Stimulated activated naive CD8-positive, alpha-beta T cell treated with anti-CD3 and anti-CD28 coated beads, Interleukin-15, amount 100 ng/mL, for 72 hours (primary cell): ENCODE measurements around the gene UGT1A7.
"Not testable (repeated sequence)": the region's sequence is repeated elsewhere in the genome, so short reads cannot be mapped to it uniquely, and the experiment has no call there.

Experiments used
- ATAC-seq: fragments of 150-1000 bp; cut with Tn5 transposase; 2 replicates; pipeline ENCODE4 v1.10.0; 2021; ENCODE audit warnings: mild to moderate bottlenecking, moderate library complexity
- DNase-seq, 2 donors: peaks; one replicate each; pipeline ENCODE4 v3.0.0; 2021 to 2022
- H3K27ac Mint-ChIP-seq, 2 donors: one replicate each; pipeline ENCODE4 v1.8.0; 2022; ENCODE audit warnings: mild to moderate bottlenecking in 2 of 2, mixed read lengths in 2 of 2, moderate library complexity in 2 of 2
- H3K27me3 Mint-ChIP-seq: one replicate; pipeline ENCODE4 v1.8.0; 2022; ENCODE audit warnings: mixed read lengths
- H3K4me1 Mint-ChIP-seq: one replicate; pipeline ENCODE4 v1.8.0; 2022; ENCODE audit warnings: mild to moderate bottlenecking, mixed read lengths
- H3K4me3 Mint-ChIP-seq, 2 donors: one replicate each; pipeline ENCODE4 v1.8.0; 2022; ENCODE audit warnings: mild to moderate bottlenecking in 2 of 2, mixed read lengths in 2 of 2, moderate library complexity in 1 of 2
- H3K9me3 Mint-ChIP-seq, 2 donors: one replicate each; pipeline ENCODE4 v1.8.0; 2022; ENCODE audit warnings: mixed read lengths in 2 of 2

The UGT1A7 gene

DNA sequence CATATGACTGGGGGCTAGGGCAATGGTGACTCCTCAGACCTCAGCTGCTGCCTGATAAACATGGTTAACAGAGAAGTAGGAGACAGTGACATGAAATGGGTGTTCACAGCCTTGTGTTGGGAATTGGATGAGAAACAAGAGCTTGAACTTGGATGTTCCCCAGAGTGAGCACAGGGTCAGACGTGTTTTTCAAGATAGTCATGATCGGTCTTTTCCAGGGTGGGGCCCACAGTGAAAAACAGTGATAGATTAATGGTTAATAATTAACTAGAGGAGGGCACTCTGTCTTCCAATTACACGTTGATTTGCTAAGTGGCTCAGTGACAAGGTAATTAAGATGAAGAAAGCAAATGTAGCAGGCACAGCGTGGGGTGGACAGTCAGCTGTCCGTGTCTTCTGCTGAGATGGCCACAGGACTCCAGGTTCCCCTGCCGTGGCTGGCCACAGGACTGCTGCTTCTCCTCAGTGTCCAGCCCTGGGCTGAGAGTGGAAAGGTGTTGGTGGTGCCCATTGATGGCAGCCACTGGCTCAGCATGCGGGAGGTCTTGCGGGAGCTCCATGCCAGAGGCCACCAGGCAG lies 47.1 kb downstream of the UGT1A7 start, which contains the start of gene UGT1A3:
TSS of gene UGT1A3 (plus strand) at position 320 of the 579 bp plus-strand sequence. CDS start at position 405, 85 bp downstream.
- H3K9me3 Mint-ChIP-seq, result peaks cover 0 to 8% of the 10 kb centered on the region in 2 donors
- H3K4me3 Mint-ChIP-seq, result no peak within 1 kb of the TSS
- no peak for ATAC-seq
- no peaks in the 10 kb centered on the region for H3K4me1 Mint-ChIP-seq
- H3K27me3 Mint-ChIP-seq, result peaks cover 53% of the 10 kb centered on the region
- DNase-seq, result no peak
- no peak within 1 kb of the TSS for H3K27ac Mint-ChIP-seq

DNA sequence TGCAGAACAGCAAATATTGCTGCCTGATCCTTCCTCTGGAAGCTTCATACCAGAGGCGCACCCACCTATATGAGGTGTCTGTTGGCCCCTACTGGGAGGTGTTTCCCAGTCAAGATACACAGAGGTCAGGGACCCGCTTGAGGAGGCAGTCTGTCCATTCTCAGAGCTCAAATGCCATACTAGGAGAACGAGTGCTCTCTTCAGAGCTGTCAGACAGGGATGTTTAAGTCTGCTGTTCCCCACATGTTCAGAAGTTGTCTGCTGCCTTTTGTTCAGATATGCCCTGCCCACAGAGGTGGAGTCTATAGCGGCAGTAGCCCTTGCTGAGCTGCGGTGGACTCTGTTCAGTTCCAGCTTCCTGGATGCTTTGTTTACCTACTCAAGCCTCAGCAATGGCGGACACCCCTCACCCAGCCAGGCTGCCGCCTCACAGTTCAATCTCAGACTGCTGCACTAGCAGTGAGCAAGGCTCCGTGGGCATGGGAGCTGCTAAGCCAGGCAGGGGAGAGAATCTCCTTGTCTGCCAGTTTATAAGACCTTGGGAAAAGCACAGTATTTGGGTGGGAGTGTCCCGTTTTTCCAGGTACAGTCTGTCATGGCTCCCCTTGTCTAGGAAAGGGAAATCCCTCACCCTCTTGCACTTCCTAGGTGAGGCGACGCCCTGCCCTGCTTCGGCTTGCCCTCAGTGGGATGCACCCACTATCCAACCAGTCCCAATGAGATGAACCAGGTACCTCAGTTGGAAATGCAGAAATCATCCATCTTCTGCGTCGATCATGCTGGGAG lies 55.4 kb downstream of the UGT1A7 start:
- not testable (repeated sequence) for ATAC-seq, H3K4me1 Mint-ChIP-seq, H3K9me3 Mint-ChIP-seq, H3K4me3 Mint-ChIP-seq, DNase-seq, H3K27ac Mint-ChIP-seq
- H3K27me3 Mint-ChIP-seq, result peaks cover 62% of the 10 kb centered on the region

- Mint-ChIP-seq H3K4me1 (no peaks in the 10 kb centered on the region), H3K9me3 (no peaks in the 10 kb centered on the region), H3K27ac (no peak overlapping the region), H3K27me3 (peaks cover 42% of the 10 kb centered on the region), H3K4me3 (no peak overlapping the region)
- ATAC-seq, result no peak
- DNase-seq, result no peak
Measured at GRCh38 chr2:233740870-233741269, 59.2 kb downstream of the UGT1A7 start.

GRCh38 chr2:233743464-233744259 lies 62.0 kb downstream of the UGT1A7 start:
- no peaks in the 10 kb centered on the region for H3K4me1 Mint-ChIP-seq
- peaks cover 45% of the 10 kb centered on the region for H3K27me3 Mint-ChIP-seq
- H3K27ac Mint-ChIP-seq, result no peak overlapping the region
- no peak for DNase-seq
- no peak overlapping the region for H3K4me3 Mint-ChIP-seq
- no peak for ATAC-seq
- H3K9me3 Mint-ChIP-seq, result no peaks in the 10 kb centered on the region

DNA sequence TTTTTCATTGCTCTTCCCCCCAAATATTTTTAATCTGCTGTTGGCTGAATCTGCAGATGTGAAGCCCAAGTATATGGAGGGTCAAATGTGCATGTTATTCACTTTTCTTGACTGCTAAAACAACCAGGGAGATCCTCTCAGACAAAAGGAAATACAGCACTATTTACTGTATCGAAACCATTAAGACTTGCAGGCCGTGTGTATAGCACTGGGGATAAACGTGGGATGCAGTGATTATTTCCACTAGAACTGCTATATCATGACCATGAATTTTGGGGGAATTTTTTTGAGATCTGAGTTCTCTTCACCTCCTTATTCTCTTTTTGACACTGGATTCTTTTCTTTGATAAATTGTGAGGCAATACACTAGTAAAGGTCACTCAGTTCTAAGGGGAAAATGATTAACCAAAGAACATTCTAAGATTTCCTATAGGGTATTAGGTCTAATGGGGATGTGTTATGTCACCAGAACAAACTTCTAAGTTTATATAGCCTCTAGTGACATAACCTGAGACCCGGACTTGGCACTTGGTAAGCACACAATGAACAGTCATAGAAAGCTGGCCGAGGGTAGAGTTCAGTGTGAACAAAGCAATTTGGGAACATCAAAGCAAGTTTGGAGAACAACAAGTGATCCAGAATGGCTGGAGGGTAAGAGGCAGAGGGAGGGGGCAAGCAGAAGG lies 63.5 kb downstream of the UGT1A7 start:
- Mint-ChIP-seq H3K9me3 (peaks cover 8% of the 10 kb centered on the region in 2 donors), H3K4me3 (no peak overlapping the region), H3K4me1 (no peaks in the 10 kb centered on the region), H3K27me3 (peaks cover 44% of the 10 kb centered on the region), H3K27ac (peak overlapping the region in 1 of 2 donors; percentile 75)
- DNase-seq (no peak), ATAC-seq (no peak)

GRCh38 chr2:233745838-233746237 lies 64.1 kb downstream of the UGT1A7 start:
- Mint-ChIP-seq H3K9me3 (peaks cover 8 to 15% of the 10 kb centered on the region in 2 donors), H3K27me3 (peaks cover 42% of the 10 kb centered on the region), H3K27ac (peak overlapping the region in 1 of 2 donors; percentile 75)
- DNase-seq, H3K4me3 Mint-ChIP-seq, H3K4me1 Mint-ChIP-seq, ATAC-seq: not testable (repeated sequence)

- DNase-seq (no peak), ATAC-seq (no peak)
Measured at GRCh38 chr2:233746475-233747282, 65.0 kb downstream of the UGT1A7 start.

DNA sequence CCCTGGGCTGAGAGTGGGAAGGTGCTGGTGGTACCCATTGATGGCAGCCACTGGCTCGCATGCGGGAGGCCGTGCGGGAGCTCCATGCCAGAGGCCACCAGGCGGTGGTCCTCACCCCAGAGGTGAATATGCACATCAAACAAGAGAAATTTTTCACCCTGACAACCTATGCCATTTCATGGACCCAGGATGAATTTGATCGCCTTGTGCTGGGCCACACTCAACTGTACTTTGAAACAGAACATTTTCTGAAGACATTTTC lies 65.5 kb downstream of the UGT1A7 start:
- Mint-ChIP-seq H3K27me3 (peaks cover 42% of the 10 kb centered on the region), H3K27ac (no peak overlapping the region), H3K4me1 (no peaks in the 10 kb centered on the region), H3K9me3 (peaks cover 14 to 27% of the 10 kb centered on the region in 2 donors), H3K4me3 (no peak overlapping the region)
- no peak for ATAC-seq
- DNase-seq, result no peak

More at GRCh38 chr2:233746475-233747282, 65.0 kb downstream of the UGT1A7 start:
- H3K4me1 Mint-ChIP-seq, result no peaks in the 10 kb centered on the region
- peaks cover 42% of the 10 kb centered on the region for H3K27me3 Mint-ChIP-seq
- no peak overlapping the region for H3K27ac Mint-ChIP-seq
- H3K4me3 Mint-ChIP-seq, result no peak overlapping the region
- peaks cover 11 to 23% of the 10 kb centered on the region in 2 donors for H3K9me3 Mint-ChIP-seq

DNA sequence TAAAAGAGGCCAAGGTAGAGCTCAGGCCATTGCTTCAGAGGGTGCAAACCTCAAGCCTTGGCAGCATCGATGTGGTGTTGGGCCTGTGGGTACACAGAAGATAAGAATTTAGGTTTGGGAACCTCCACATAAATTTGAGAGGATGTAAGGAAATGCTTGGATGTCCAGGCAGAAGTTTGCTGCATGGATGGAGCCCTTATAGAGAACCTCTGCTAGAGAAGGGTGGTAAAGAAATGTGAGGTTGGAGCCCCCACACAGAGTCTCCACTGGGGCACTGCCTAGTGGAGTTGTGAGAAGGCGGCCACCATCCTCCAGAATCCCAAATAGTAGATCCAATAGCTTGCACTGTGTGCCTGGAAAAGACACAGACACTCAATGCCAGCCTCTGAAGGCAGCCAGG lies 69.0 kb downstream of the UGT1A7 start:
- not testable (repeated sequence) for H3K4me1 Mint-ChIP-seq, DNase-seq, H3K27ac Mint-ChIP-seq, ATAC-seq, H3K4me3 Mint-ChIP-seq
- Mint-ChIP-seq H3K9me3 (peaks cover 14 to 27% of the 10 kb centered on the region in 2 donors), H3K27me3 (peaks cover 36% of the 10 kb centered on the region)

DNA sequence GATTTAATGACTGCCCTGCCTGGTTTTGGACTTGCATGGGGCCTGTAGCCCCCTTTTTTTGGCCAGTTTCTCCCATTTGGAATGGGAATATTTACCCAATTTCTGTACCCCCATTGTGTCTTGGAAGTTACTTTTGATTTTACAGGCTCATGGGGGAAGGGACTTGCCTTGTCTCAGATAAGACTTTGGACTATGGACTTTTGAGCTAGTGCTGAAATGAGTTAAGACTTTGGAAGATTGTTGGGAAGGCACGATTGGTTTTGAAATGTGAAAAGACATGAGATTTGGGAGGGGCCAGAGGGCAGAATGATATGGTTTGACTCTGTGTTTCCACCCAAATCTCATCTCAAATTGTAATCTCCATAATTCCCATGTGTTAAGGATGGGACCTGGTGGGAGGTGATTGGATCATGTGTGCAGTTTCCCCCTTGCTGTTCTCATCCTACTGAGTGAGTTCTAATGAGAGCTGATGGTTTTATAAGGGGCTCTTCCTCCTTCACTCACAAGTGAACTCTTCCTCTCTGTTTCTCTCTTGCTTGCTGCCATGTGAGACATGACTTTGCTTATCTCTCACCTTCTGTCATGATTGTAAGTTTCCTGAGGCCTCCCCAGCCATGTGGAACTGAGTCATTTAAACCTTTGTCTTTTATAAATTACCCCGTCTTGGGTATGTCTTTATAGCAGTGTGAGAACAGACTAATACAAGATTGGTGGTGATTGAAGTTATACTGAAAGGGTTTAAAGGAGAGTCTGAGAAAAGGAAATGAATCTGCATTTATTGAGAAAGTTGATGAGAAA lies 69.7 kb downstream of the UGT1A7 start:
- ATAC-seq, H3K4me1 Mint-ChIP-seq, H3K4me3 Mint-ChIP-seq, H3K27ac Mint-ChIP-seq, DNase-seq: not testable (repeated sequence)
- Mint-ChIP-seq H3K9me3 (peaks cover 14 to 27% of the 10 kb centered on the region in 2 donors), H3K27me3 (peaks cover 33% of the 10 kb centered on the region)

GRCh38 chr2:233754872-233755611 lies 73.3 kb downstream of the UGT1A7 start:
- Mint-ChIP-seq H3K4me1 (no peaks in the 10 kb centered on the region), H3K27me3 (peaks cover 3% of the 10 kb centered on the region), H3K4me3 (no peak overlapping the region), H3K9me3 (peaks cover 7 to 21% of the 10 kb centered on the region in 2 donors), H3K27ac (no peak overlapping the region)
- DNase-seq (no peak), ATAC-seq (no peak)

DNA sequence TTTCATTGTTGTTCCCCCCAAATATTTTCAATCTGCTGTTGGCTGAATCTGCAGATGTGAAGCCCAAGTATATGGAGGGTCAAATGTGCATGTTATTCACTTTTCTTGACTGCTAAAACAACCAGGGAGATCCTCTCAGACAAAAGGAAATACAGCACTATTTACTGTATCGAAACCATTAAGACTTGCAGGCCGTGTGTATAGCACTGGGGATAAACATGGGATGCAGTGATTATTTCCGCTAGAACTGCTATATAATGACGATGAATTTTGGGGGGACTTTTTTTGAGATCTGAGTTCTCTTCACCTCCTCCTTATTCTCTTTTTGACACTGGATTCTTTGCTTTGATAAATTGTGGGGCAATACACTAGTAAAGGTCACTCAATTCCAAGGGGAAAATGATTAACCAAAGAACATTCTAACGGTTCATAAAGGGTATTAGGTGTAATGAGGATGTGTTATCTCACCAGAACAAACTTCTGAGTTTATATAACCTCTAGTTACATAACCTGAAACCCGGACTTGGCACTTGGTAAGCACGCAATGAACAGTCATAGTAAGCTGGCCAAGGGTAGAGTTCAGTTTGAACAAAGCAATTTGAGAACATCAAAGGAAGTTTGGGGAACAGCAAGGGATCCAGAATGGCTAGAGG lies 74.9 kb downstream of the UGT1A7 start:
- Mint-ChIP-seq H3K4me3 (no peak overlapping the region), H3K27me3 (no peaks in the 10 kb centered on the region), H3K4me1 (no peaks in the 10 kb centered on the region), H3K27ac (no peak overlapping the region), H3K9me3 (peaks cover 4 to 6% of the 10 kb centered on the region in 2 donors)
- DNase-seq, result no peak
- ATAC-seq, result no peak

GRCh38 chr2:233758141-233758540 lies 76.4 kb downstream of the UGT1A7 start:
- no peak overlapping the region for H3K4me3 Mint-ChIP-seq
- no peaks in the 10 kb centered on the region for H3K4me1 Mint-ChIP-seq
- DNase-seq (no peak), ATAC-seq (no peak)
- H3K27ac Mint-ChIP-seq, result no peak overlapping the region
- H3K27me3 Mint-ChIP-seq, result peaks cover 2% of the 10 kb centered on the region
- no peaks in the 10 kb centered on the region for H3K9me3 Mint-ChIP-seq
